GM20431 (cell line): ENCODE measurements around the gene TTF2.

Experiments
- in situ Hi-C: fragments of 300-500 bp; cut with MseI, MboI; formaldehyde crosslinking; loops from one replicate; pipeline ENCODE4 v1.15.0; 2020; ENCODE audit warnings: low sequenced_read_pairs; ENCODE audit not compliant: unreplicated experiment

TTF2 gene

DNA sequence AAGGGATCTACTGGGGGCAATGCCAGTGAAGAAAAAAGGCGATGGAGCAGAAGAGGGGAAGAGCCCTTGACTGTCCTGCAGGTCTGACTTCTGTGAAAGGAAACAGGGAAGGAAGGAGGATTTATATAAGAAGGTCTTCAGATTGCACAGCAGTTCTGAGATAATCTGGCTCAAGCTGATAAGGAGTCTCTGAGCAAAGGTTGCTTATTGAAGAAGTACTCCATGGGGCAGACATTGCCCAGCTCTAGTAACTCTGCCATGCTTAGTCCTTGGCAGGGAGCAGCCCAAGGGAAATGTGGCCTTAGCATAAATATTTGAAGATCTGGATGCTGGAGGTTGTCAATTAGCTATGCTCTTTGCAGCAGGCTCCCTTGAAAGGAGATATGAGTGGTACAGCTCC is 15.9 kb upstream of the TTF2 start:
- in situ Hi-C loops: no loop called here

GRCh38 chr1:117045644-117046043 is 14.5 kb upstream of the TTF2 start:
- in situ Hi-C loops: no loop called here

- in situ Hi-C loops: no loop called here
Measured at GRCh38 chr1:117046781-117047180, 13.3 kb upstream of the TTF2 start.

- in situ Hi-C loops: no loop called here
Measured at GRCh38 chr1:117047271-117047670, 12.9 kb upstream of the TTF2 start.

DNA sequence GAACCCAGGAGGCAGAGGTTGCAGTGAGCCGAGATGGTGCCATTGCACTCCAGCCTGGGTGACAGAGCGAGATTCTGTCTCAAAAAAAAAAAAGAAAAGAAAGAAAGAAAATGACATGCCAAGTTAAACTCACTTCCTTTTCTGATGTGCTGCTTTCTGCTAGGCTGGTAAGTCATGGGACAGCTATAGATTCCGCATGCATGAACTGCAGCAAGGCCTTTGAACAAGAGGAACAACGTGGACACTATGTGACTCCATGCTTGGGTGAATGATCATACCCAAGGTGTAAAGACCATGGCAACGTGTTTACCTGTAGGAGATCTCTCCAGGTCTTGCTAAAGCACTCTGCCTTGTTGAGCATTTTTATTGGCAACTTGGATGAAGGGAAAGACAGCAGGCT is 10.3 kb upstream of the TTF2 start:
- in situ Hi-C loops: loop anchor here (10.0 kb wide), 1 partner anchor 305 kb away; no protein-coding TSS in a partner anchor

GRCh38 chr1:117051224-117052064 is 8.7 kb upstream of the TTF2 start:
- in situ Hi-C loops: loop anchor here (10.0 kb wide), 1 partner anchor 307 kb away; no protein-coding TSS in a partner anchor

GRCh38 chr1:117054068-117054467 is 6.1 kb upstream of the TTF2 start:
- in situ Hi-C loops: loop anchor here (10.0 kb wide), 1 partner anchor 309 kb away; no protein-coding TSS in a partner anchor

- in situ Hi-C loops: loop anchor here (10.0 kb wide), 1 partner anchor 314 kb away; no protein-coding TSS in a partner anchor
Measured at GRCh38 chr1:117058810-117059209, 1.3 kb upstream of the TTF2 start.

DNA sequence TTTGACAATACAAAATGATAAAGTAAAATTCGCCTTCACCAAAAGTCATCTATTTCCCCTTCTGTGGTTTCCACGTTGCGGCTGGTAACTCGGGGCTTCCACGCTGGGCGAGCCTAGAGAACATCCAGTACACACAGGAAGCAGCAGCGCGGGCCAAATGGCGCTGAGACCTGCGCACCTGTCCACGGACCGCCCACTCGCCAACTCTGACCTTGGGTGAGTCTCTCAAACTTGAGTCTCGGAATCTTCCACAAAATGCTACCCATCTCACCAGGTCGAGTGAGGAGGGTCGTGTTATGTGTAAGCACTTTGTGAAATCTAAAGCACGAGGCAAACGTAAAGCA is 820 bp upstream of the TTF2 start:
- in situ Hi-C loops: loop anchor here (10.0 kb wide), 1 partner anchor 315 kb away; no protein-coding TSS in a partner anchor

- in situ Hi-C loops: no loop called here
Measured at GRCh38 chr1:117060441-117061317, 553 bp downstream of the TTF2 start.

GRCh38 chr1:117061986-117062415 is 1.9 kb downstream of the TTF2 start:
- in situ Hi-C loops: no loop called here

- in situ Hi-C loops: no loop called here
Measured at GRCh38 chr1:117066367-117066766, 6.2 kb downstream of the TTF2 start.

DNA sequence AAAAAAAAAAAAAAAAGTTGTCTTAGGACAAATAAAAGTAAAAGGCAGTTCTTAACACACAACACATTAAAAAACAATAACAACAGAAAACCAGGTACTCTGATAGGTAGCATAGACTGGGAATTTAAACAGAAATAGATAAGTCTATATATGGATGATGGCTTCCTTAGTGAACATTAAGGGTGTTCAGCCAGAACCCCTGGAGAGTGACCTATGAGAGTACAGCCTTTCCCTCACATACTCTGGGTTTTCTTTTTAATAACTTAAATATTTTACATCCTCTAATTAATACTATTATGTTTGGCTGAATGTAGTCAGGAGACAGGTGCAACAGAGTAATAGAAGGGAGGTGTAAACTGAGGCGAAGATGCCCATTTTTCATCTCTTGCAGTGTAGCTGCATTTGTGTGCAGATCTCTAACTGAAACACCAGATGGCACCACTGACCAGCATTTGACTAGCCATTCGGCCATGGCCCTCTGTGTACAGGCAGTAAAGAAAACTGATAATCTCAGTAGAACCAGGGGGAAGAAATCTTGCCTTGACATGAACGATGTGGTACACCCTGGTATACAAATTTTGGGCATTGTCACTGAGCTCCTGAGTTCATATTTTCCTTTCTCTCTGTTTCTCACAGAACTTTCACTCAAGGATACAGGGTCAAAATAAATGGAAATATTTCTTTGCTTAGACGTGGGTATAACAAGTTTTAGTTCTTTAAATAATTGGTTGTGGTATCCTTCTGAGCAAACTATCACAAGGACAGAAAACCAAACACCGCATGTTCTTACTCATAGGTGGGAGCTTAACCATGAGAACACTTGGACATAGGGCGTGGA is 7.6 kb downstream of the TTF2 start:
- in situ Hi-C loops: no loop called here

GRCh38 chr1:117068580-117068979 is 8.5 kb downstream of the TTF2 start:
- in situ Hi-C loops: no loop called here

- in situ Hi-C loops: no loop called here
Measured at GRCh38 chr1:117069220-117069844, 9.2 kb downstream of the TTF2 start.

- in situ Hi-C loops: no loop called here
Measured at GRCh38 chr1:117070124-117070523, 10.0 kb downstream of the TTF2 start.

GRCh38 chr1:117076648-117077047 is 16.5 kb downstream of the TTF2 start:
- in situ Hi-C loops: no loop called here

DNA sequence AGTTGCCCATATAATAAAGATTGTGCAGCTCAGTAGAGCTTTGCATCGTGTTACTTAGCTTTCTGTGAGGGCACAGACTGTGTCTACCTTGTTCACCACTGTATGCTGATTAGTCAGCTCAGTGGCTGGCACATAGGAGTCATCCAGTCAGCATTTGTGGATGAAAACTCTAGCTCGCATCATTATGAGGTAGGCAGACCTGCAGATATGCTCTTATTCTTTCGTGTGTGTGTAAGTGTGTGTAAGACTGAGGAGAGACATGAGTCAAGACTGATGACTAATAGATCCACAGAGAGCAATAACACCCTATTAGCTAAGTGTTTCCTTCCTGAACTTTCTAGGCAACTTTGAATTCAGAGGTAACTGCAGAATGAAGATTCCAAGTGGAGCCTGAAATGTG is 17.1 kb downstream of the TTF2 start:
- in situ Hi-C loops: no loop called here

GRCh38 chr1:117079737-117080136 is 19.6 kb downstream of the TTF2 start:
- in situ Hi-C loops: no loop called here

- in situ Hi-C loops: no loop called here
Measured at GRCh38 chr1:117084231-117084630, 24.1 kb downstream of the TTF2 start.
